Activated naive CD8-positive, alpha-beta T cell treated with anti-CD3 and anti-CD28 coated beads, Interleukin-2, amount 50 U/mL, for 16 hours (primary cell): Measurements from ENCODE around the gene RFLNA.

Experiments used
- DNase-seq: peaks from one replicate; pipeline ENCODE4 v3.0.0-alpha.2; 2020; ENCODE audit warnings: low read depth, low spot score

RFLNA gene

DNA sequence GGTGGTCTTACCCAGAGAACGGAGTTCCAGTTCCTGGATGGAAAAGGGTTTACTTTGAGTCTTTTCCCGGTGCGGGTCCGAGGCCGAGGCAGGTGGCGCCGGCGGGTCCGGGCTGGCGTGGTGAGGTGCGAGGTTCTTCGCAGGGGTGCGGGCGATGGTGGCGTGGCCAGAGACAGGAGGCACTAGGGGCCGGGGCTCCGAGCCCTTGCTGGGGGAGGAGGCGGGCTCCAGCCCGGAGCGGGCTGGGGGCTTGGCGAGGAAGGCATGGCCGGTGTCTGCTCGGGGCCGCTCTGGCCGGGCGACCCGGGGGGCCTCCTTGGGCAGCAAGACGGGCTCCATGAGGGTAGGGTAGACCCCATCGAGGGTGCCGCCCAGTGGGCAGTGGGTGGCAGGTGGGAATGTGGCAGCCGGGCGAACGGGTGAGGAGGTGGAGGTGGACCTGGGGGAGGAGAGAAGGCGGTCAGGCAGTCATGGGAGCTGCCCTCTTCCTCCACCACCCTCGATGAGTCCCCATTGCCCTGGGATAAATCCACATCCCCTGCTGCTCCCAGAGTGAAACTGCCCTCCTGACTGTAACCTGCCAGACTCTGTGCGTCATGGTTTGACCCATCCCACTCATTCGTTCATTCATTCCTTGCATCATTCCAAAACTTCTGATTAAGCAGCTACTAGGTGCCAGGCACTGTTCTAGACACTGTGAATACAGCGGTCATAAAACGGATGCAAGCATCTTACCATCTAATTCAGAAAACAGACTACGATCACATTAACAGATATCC, 42.0 kb downstream of the RFLNA start:
- no peak for DNase-seq

DNA sequence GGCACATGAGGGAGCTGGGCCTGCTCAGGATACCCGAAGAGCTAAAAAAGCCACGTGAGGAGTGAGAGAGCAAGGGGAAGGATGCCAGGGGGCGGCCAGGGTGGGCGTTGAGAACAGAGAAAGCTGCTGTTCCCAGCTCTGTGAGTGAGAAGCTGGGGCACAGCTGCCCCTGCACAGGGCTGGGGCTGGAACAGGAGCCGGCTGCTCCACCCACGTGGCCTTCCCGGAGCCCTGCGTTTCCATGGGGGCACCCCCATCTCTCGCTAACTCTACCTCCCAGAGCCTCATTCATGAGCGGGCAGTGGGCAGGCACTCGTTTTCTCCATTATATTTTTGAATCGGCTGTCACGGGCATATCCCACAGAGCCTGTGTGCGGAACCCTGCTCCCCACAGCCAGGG, 42.7 kb downstream of the RFLNA start:
- DNase-seq = no peak

DNA sequence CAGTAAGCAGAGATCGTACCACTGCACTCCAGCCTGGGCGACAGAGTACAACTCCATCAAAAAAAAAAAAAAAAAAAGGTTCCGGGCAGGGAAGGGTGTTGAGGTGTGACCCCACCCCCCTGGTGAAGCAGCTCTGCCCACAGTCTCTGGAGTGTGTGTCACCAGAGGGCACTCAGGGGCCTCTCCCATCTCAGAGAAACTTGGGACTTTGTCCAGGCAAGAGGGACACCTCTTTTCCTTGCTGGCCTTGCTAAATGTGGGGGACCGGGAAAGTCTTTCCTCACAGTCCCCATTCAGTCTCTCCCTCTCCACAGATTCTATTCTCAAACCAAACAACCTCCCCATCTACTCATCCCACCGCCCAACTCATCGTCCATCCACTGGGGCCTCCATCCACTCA, 43.6 kb downstream of the RFLNA start:
- no peak for DNase-seq

- no peak for DNase-seq
Measured at GRCh38 chr12:124338876-124339603, 44.1 kb downstream of the RFLNA start.

DNA sequence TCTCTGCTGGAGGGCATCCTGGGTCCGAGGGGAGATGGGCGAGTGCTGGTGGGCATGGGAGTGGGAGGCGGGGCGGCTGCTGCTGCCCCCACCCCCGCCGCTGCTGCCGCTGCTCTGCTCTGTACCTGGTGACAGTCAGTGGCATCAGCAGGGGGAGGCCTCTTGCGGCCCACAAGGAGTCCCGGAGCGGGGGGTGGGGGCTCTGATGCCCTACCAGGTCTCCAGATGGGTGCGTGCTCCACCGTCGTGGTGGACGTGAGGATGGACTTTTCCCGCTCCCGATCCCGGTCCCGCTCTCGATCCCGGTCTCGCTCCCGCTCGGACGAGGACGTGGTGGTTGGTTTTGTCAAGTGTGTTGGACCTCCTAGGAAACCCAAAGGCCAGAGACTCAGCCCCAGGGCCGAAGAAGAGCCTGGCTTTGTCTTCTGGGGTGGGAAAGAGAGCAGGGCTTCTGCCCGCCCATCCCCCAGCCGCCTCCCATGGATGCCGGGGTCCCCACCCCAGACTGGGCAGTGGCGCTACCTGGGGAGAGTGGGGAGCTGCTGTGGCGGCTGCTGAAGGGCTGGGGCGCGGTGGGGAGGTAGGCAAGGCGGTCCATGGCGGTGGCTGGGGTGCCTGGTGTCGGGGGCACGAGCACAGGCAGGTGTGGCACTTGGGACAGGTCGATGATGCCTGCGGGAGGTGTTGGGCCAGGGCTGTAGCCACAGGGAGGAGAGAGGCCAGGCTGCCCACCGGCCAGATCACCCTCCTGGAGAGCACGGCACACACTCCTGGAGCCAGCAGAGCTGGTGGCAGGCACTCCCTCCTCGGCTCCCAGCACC, 45.4 kb downstream of the RFLNA start:
- DNase-seq = no peak

GRCh38 chr12:124341645-124342069, 46.8 kb downstream of the RFLNA start:
- no peak for DNase-seq

DNA sequence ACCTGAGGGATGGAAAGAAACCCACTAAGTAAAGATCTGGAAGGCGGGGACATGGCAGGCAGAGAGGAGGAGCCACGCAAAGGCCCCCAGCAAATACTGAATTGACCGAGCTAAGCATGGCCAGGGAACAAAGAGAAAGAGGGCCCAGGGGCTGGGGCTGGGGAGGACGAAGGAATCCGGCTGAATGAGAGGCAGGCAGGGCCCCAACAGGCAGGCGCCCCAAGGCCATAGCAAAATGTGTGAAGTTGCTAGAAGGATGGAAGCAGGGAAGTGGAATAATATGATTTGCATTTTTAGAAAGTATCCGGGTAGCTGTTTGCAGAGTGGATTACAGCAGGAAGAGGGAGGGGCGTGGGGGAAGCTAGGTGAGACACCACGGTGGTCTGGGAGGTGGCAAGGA, 49.1 kb downstream of the RFLNA start:
- no peak for DNase-seq

- DNase-seq = no peak
Measured at GRCh38 chr12:124344526-124344925, 49.6 kb downstream of the RFLNA start.

DNA sequence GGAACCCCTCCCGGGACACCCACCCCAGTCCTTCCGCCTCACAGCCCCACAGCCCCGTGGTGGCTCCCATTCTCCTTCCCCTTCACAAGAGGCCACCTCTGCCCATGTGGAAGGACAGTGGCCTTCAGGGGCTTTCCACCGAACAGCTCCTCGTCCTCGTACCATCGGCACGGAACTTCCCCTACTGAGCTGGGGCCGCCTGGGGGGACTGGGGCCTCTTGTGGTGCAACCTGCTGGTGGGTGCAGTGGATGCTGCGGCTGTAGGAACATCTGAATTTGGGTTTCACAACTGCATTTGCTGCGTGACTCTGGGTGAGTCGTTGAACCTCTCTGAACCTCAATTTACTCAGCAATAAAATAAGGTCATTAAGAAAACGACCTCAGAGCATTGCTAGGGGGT, 50.9 kb downstream of the RFLNA start:
- no peak for DNase-seq

GRCh38 chr12:124346425-124347168, 51.7 kb downstream of the RFLNA start:
- no peak for DNase-seq

- DNase-seq = no peak
Measured at GRCh38 chr12:124347335-124347734, 52.4 kb downstream of the RFLNA start.

DNA sequence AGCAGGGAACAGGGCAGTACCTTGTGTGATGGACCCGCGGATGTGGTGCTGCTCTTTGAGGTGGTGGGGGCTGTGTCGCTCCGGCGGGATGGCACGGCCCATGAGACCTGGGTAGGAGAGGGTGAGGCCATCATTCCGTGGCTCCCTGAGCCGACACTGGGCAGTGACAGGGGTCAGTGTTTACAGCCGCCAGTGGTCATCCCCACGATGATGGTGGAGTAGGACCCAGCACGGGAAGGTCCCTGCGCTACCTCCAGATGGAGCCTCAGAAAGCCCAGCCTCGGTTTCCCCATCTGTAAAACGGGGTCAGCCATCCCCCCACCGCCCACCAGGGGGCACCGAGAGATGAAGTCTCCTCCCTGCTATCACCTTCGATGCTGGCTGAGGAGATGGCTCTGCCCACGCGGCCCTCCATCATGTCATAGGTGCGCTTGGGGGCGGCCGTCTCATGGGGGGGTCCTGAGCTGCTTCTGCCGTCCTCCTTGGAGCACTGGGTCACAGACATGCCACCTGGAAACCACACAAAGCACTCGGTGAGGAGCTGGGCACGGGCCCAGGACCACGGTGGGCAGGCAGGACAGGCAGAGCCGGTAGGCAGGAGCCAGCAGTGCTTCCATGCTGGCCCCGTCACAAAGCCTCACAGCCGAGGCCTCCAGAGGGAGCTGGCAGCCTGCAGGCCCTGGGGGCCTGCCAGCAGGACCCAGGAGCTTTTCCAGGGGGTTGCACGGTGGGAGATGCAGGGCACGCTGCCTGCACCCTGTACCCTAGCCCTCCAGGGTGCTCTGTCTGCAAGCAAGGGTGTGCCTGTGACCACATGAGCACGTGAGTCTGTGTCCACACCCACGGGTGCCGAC, 53.1 kb downstream of the RFLNA start:
- no peak for DNase-seq

GRCh38 chr12:124348659-124349380, 53.9 kb downstream of the RFLNA start:
- no peak for DNase-seq

DNA sequence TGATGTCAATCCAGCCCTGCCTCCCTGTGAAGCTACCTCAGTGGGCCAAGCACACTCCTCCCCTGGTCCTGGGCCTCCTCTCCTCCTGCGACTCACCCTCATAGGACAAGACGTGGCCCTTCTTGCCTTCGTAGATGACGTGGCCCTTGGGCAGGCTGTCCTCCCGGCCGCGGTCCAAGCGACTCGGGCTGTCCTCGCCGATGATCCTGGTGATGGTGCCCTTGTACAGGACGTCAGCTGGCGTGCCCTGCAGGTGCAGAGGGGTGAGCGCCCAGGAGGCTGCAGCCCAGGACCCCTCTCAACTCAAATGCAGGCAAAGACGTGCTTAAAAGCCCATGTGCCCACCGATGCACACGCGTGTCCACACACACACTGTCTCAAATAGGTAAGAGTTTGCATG, 55.6 kb downstream of the RFLNA start:
- no peak for DNase-seq

DNA sequence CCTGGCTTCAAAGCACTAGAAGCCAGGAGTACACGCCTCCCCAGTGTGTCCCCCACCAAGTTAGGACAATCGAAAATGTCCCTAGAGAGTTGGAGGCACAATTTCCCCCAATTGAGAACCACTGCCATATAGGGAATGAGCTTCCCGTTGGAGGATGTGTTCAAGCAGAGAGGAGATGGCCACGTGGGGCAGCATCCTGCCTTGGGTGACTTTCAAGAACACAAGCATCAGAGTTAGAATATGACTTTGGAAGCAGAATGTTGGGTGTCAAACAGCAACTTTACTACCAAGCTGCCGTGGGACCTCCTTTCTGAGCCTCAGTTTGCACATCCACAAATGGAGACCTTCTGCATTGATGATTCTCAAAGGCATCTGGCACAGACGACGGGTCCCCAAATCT, 56.5 kb downstream of the RFLNA start:
- no peak for DNase-seq

GRCh38 chr12:124352257-124352656, 57.4 kb downstream of the RFLNA start:
- DNase-seq = no peak

DNA sequence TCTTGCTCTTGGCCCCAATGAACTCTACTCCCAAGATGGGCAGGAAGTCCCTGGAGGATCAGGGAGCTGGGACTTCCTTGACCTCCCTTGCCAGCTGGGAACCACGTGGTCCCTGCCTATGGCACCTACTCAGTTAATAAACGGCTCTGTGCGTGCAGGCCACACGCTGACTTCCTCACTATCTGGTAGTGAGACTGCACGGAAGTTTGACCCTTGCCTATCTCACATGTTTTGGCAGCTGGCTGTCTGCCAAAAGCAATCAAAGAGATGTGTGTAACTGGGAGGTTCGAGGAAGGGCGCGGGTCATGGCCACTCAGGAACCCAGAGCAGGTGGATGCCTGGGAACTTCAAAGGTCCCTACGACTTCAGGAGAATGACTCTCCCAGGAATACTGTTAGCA, 57.9 kb downstream of the RFLNA start:
- DNase-seq = no peak

DNA sequence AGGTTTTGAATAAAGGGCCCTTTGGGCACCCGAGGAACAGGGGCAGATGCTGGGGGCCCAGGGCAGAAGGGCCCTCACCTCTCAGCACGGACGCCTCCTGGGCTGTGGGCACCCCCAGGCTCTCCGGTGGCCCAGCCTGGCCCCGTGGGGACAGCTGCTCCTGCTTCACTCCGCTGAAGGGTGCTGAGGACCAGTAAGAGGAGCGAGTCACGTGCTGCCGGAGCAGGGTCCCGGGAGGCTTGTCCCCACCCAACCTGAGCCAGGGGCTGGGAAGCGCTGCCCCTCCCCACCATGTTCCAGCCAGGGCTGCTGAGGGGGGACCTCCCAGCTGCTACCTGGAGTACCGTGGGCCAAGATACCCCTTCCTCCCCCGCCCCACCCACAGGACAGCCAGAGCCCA, 59.5 kb downstream of the RFLNA start:
- no peak for DNase-seq

GRCh38 chr12:124356221-124356620, 61.3 kb downstream of the RFLNA start:
- DNase-seq = no peak

DNA sequence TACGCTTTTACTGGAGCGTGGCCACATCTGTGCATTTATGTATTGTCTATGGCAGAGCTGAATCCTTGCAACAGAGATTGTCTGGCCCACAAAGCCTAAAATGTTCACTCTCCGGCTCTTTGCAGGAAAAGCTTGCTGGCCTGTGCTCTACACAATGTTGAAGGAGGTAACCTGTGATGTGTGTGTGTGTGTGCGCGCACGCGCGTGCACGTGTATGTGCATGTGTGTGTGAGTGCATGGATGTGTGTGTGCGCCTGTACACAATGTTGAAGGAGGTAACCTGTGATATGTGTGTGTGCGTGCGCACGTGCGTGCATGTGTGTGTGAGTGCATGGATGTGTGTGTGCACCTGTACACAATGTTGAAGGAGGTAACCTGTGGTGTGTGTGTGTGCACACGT, 62.7 kb downstream of the RFLNA start:
- DNase-seq = no peak
